Measurements from ENCODE around the gene MRPL12.

Gene MRPL12

DNA sequence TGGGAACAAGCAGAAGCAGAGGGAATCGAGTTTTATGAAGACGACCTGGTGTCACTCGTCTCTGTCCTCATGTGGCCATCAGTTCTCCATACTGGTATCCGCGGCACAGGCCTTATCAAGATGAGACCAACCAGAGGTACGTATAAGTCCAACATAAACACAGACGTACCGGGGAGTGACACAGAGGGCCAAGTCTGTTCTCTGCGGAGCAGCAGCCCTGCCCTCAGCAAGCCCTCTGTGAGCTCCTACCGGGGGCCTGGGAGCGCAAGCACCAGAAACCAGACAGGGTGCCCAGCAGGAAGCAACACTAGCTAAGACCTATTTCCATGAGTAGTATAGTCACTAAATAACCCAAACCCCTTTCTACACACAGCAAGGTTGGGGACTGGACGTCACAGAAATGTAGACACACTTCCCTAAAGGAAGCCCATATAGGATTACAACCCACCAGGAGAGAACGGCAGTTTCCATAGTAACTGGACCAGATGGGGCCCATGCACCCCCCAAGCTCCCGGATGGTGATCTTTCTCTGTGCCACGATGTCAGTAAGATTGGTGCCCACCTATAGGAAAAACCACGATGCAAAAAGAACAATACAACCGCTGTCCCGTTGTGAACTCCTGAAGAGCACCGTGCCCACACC lies 20.5 kb upstream of the MRPL12 start:
- peak; percentile 9 for DNase-seq

DNA sequence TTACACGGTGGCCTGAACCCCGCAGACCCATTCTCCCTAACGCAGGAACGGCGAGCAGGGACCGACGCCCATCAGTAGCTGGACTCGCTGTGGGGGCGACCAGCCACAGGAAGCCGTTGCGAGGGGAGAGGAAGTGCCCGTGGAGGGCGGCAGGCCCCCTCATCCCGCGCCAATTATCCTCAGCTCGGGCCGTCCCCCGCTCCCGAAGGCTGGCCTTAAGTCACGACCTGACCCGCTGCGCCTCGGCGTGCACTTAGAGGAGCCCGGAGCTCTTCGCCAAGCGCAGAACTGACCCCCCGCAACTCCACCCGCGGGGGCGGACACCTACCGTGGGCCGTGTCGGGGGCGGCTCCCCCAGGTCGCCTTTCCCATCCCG lies 20.0 kb upstream of the MRPL12 start:
- no peak for DNase-seq

DNA sequence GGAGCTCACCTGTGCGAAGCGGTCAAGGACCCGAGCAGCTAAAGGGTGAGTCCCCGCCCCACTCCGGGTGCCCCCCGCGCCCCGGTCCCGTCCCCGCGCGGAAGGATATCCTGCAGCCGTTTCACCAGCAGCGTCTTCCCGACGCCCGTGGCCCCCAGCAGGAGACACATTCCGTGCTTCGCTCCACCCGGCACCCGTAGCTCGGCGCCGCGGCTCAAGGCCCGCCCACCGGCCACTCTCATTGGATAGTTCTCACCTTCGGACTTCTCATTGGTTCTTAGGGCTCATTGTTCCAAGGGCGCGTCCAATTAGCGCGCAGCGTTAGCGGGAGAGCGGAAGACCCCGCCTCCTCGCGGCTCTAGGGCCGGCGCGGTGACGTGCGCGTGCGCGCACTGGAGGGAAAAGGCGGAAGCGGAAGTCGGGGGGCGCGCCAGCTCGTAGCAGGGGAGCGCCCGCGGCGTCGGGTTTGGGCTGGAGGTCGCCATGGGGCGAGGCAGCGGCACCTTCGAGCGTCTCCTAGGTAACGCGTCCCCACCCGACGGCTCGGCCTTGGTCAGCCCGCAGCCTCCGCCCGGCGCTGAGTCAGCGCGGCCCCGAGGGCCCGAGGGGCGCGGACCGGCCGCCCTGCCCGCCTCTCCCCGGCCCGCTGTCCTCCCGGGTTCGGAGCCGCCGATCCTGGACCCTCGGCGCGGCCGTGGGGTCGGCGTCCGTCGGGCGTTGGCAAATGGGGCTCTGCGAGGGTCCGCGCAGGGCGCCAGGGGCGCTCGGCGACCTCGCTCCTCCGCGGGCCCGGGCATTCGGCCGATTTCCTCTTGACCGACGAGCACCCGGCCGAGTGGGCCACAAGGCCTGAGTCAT lies 19.4 kb upstream of the MRPL12 start, which contains the start of the genes ARL16 and HGS:
Gene ARL16 (minus strand): TSS at position 214 of the 858 bp plus-strand sequence. CDS start 44 bp downstream, at position 170.
Gene HGS (plus strand): TSS at position 428 of the 858 bp plus-strand sequence. CDS start 56 bp downstream, at position 484.
- peak; percentile 99 for DNase-seq

DNA sequence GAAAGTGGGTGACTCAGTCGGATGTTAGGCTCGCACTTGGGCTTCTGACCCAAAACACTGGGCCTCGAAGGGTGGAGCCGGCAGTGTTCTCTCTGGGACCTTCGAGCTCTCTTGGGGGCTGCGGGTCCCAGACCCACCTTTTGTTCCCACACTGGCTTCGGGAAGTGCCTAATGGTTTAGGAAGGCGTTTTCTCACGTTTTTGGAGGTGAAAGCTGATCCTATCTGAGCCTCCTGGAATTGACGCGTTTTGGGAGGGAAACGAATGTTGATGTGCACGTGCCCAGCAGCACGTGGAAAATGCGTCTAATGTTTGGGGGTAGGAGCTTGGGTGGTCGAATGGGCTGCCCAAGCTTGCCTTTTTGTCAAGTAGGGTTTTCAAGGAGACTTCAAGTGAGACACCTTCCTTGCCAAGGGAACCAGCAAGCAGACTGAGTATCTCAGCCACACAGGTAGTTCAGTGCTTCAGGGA lies 18.7 kb upstream of the MRPL12 start:
- DNase-seq: peak; percentile 85

DNA sequence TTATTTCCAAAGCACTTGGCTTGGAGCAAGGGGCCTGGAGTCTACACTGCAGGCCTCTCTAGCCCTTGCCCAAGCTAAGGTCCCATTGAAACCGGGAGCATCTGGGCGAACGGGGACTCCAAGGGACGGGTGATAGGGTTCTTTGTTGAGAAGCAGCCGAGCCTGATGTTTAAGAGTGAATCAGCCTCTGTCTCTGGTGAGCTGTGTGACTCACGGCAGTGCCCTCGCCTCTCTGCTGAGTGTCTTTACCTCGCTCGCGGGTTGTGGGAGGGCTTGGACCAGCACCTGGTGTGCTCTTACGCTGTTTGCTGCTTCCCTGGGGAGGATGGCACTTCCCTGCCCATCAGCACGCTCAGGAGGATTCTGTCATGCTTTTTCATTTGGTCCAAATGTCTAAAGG lies 18.1 kb upstream of the MRPL12 start:
- DNase-seq: peak; percentile 73

DNA sequence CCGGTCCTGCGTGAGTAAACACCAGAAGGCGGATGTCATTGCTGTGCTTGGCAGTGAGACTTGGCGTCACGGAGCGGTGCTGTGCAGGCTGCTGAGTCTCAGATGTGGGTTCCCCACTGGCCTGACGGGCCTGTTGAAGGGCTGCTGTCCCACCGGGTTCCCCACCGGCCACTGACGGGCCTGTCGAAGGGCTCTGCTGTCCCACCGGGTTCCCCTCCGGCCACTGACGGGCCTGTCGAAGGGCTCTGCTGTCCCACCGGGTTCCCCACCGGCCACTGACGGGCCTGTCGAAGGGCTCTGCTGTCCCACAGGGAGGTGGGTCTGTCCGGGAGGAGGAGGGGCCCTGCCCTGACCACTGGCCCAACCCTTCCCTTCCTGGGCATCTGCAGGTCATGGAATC lies 16.6 kb upstream of the MRPL12 start:
- DNase-seq: no peak

DNA sequence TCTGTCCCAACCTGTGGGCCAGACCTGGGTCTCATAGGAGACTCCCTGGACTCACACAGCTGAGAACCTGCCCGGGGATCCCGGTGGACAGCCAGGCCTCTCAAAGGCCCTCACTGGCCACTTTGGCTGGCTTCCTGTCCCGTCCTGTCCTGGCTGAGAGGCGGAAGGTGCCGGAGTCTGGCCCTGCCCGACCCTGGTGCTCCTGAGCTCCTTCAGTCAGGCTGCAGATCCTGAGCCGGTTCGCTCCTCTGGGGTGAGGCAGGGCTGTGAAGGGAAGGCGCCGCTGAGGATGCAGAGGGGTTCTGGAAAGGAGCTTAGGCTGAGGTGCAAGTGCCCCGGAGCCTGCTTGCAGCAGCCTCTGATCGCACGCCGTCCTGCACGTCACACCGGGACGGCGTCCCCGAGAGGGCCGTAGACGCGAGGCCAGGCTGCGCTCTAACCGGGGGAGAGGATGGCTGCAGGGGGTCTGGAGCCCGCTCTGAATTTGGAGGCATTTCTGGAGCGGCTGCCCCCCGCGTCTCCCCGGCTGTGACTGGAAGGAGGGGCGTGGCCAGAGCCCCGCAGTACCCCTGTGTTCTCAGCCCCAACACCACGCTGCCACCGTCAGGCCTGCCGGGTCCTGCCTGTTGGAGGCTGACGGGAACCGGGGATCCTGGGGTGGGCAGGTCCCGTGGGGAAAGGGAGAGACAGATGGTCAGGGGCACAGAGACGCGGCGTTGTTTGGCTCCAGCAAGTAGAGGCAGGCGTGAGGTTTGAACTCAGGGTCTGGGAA lies 15.2 kb upstream of the MRPL12 start:
- DNase-seq: no peak

DNA sequence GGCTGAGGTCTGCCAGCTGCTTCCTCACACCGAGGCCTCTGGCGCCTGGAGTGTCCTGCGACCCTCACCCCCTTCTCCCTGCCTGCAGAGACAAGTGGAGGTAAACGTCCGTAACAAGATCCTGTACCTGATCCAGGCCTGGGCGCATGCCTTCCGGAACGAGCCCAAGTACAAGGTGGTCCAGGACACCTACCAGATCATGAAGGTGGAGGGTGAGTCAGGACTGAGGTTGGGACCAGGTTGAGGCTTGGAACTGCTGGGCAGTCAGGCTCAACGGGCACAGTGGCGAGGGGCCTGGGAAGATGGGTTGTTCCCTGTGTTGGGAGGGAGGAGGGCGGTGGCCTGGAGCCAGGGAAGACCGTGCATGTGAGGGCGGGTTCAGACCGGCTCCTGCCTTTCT lies 14.6 kb upstream of the MRPL12 start:
- DNase-seq: no peak

DNA sequence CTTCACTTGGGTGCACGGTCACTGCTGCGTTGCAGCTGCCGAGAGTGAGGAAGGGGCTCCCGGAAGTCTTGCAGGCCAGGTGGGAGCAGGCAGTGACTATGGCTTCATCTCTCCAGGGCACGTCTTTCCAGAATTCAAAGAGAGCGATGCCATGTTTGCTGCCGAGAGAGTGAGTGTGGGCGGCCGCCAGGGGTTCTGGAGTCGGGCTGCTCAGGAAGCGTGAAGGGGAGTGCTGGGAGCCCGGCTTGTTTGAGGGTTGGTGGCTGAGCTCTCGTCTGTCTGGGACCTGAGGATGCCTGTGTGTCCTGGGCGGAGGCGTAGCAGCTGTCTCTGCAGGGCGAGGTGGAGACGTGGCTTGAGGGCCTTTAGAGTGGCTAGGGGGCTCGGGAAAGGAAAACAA lies 13.1 kb upstream of the MRPL12 start:
- no peak for DNase-seq

DNA sequence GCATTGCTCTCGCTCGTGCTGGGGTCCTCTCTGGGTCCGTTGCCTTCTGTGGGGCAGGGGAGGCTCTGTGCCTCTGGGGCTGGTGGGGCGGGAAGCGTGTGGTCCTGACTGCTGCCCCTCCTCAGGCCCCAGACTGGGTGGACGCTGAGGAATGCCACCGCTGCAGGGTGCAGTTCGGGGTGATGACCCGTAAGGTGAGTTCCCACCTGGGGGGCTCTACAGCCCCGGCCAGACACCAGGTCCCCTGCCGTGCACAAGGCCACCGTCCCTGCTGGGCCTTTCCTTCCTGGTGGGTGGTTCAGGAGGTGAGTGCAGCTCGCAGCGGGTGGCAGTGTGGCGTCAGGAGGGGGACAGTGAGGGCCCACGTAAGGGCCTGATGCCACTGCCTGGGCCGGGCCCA lies 12.6 kb upstream of the MRPL12 start:
- DNase-seq: no peak

DNA sequence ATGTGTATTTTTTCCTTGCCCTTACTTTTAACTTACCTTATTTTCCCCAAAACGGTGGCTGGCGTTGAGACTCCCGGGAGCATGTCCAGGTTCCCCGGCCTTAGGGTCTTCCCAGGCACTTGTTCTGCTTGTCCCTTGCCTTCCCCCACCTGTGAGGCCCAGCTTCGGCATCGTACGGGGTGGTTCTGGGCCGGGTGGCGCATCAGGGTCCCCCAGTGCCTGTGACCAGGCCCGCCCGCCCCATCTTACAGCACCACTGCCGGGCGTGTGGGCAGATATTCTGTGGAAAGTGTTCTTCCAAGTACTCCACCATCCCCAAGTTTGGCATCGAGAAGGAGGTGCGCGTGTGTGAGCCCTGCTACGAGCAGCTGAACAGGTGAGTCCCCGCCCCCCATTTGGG lies 12.0 kb upstream of the MRPL12 start:
- no peak for DNase-seq

DNA sequence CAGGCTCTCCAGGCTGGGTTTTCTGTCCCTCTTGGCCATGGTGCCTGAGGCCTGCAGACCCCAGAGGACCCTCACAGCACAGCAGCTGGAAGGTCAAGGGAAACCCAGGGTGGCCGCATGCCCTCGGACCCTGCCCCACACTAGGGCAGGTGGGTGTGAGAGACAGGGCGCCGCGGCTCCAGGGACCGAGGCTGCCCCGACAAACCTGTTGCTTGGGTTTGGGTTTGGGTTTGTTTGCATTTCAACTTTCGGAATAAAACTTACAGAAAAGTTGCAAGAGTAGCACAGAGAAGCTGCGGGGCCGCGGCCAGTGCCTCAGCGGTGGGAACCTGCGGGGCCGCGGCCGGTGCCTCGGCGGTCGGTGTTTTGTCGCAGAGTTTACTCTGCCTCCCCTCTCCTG lies 11.6 kb upstream of the MRPL12 start:
- DNase-seq: no peak

DNA sequence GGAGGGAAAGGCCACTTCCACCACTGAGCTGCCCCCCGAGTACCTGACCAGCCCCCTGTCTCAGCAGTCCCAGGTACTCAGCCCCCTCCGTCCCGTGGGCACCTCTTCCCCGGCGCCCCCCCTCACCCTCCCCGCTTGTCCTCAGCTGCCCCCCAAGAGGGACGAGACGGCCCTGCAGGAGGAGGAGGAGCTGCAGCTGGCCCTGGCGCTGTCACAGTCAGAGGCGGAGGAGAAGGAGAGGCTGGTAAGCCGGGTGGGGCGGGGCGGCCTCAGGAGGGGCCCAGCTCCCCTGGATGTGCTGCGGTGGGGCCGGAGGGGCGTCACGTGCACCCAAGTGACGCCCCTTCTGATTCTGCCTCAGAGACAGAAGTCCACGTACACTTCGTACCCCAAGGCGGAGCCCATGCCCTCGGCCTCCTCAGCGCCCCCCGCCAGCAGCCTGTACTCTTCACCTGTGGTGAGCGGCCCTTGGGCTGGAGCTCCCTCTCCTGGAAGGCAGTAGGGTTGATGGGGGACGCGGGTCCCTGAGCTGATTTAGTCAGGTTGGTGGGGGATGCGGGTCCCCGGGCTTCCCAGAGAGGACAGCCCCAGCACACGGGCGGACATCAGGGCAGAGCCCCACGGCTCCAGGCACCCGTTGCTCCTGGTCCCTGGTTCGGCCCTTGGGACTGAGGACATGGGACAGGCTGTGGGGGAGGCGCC lies 9.5 kb upstream of the MRPL12 start:
- DNase-seq: no peak

DNA sequence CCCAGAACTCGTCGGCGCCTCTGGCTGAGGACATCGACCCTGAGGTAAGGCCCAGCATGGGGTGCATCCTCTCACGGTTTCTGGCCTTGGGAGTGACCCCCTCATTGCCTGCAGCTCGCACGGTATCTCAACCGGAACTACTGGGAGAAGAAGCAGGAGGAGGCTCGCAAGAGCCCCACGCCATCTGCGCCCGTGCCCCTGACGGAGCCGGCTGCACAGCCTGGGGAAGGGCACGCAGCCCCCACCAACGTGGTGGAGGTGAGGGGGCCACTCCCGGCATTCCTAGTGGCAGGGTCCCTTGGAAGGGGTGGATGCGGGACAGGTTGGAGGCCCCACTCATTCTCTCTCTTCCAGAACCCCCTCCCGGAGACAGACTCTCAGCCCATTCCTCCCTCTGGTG lies 8.4 kb upstream of the MRPL12 start:
- no peak for DNase-seq

DNA sequence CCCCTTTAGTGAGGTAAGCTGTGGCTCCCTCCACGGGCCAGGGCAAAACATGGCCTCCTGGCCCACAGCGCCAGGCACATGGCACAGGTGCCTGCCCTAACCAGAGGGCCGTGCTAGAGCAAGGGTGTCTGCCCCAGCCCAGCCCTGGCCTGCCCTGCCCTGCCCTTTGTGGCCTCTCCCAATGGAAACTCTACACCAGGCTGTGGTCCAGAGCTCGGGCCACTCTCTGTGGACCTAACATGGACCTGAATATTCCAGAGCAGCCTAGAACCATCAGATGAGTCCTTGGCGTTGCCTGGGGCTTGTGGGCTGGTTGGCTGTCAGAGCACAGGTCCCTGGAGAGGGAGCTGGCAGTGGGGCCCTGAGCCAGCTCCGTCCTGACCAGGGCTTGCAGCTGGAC lies 8.0 kb upstream of the MRPL12 start:
- DNase-seq: no peak

DNA sequence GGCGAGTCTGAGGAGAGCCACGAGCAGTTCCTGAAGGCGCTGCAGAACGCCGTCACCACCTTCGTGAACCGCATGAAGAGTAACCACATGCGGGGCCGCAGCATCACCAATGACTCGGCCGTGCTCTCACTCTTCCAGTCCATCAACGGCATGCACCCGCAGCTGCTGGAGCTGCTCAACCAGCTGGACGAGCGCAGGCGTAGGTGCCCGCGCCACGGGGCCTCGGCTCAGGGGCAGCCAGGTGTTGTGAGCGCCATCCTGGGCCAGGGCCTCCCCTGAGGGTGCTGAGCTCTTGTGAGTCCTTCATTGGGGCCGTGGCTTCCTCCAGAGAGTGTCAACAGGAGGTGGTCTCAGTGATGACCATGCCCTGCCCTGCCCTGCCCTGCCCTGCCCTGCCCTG lies 7.4 kb upstream of the MRPL12 start:
- DNase-seq: no peak

DNA sequence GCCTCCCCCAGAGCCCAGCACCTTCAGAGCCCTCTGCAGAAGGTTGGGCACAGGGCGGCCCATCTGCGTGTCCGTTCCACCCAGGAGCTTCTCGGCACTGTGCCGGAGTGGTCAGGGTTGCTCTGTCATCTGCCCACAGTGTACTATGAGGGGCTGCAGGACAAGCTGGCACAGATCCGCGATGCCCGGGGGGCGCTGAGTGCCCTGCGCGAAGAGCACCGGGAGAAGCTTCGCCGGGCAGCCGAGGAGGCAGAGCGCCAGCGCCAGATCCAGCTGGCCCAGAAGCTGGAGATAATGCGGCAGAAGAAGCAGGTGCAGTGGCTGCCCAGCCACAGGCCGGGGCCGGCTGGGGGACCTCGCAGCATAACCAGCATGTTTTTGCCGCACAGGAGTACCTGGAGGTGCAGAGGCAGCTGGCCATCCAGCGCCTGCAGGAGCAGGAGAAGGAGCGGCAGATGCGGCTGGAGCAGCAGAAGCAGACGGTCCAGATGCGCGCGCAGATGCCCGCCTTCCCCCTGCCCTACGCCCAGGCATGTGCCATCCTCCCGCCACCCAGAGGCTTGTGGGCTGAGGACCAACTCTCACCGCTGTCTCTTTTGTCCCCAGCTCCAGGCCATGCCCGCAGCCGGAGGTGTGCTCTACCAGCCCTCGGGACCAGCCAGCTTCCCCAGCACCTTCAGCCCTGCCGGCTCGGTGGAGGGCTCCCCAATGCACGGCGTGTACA lies 6.8 kb upstream of the MRPL12 start:
- no peak for DNase-seq

DNA sequence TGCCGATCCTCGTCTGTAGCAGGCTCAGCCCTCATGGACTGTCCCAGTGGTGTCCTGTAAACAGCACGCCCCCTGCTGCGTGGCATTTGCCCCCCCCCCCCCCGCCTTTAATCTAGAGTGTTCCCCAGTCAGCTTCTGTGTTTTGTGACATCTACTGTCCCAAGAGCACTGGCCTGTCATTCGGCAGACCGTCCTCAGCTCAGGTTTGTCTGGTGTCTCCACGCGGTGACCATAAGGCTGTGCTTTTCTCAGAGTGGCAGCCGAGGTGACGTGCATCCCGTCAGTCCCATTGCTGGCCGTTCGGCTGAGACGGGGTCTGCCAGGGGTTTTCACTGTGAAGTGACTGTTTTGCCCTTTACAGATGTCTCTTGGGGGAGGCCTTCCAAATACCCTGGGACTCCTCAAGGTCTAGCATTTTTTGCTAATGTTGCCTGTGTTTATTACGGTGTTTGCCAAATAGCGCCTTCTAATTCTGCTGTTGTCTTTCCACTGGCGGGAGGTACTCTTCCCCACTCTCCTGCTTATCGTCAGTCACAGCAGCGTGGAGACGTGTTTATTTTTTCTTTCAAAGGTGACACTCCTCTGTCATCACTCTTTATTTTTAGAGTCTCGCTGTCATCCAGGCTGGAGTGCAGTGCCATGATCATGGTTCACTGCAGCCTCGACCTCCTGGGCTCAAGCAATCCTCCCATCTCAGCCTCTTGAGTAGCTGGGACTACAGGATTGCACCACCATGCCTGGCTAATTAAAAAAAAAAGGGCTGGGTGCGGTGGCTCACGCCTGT lies 5.7 kb upstream of the MRPL12 start:
- DNase-seq: no peak

DNA sequence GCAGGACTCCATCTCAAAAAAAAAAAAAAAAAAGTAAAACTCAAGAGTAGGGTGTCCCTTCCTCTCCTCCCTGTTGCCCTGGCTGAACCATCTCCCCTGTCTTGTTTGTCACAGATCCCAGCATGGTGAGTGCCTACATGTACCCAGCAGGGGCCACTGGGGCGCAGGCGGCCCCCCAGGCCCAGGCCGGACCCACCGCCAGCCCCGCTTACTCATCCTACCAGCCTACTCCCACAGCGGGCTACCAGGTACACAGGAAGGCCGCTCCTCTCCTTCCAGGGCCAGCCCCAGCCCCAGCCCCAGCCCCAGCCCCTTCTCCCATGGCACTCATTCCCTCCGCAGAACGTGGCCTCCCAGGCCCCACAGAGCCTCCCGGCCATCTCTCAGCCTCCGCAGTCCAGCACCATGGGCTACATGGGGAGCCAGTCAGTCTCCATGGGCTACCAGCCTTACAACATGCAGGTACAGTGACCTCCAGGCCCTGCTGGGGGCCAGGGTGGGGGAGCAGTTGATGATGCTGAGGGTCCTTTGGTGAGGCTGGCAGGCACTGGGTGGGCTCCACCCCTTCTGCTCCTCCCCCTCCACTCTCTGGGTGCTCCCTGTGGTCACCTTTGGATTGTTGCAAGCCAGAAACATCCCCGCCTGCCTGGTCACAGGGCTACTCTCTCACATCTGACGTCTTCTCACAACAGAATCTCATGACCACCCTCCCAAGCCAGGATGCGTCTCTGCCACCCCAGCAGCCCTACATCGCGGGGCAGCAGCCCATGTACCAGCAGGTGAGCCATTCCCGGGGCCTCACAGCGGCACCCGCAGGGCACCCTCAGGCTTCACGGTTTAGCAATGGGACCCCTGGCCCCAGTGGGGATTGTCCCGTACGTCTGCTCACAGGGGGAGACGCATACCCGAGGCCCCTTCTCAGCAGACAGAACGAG lies 2.5 kb upstream of the MRPL12 start:
- no peak for DNase-seq
